Gastroesophageal sphincter (tissue), 3 donors: ENCODE data around the gene VRK2.

Source experiments
- CTCF ChIP-seq, 4 experiments: fragments of 200-600 bp in 2 of 4; fragments of 450-650 bp in 2 of 4; sonication (generic) in 1 of 4; IDR thresholded peaks; one replicate each; pipeline ENCODE4 v1.5.1; 2017 to 2019; ENCODE audit warnings: antibody characterized with exemption in 4 of 4, mild to moderate bottlenecking in 2 of 4, moderate library complexity in 2 of 4
- EP300 ChIP-seq: sonication (generic); formaldehyde crosslinking; IDR thresholded peaks from one replicate; pipeline ENCODE4 v1.6.1; 2017; ENCODE audit warnings: antibody characterized with exemption, mild to moderate bottlenecking
- POLR2A ChIP-seq, 2 donors: fragments of 450-650 bp; IDR thresholded peaks; one replicate each; pipeline ENCODE4 v1.6.1; 2017; ENCODE audit warnings: antibody characterized with exemption in 2 of 2, mild to moderate bottlenecking in 2 of 2, moderate library complexity in 1 of 2
- POLR2AphosphoS5 ChIP-seq: sonication (generic); formaldehyde crosslinking; IDR thresholded peaks from one replicate; pipeline ENCODE4 v1.6.1; 2017; ENCODE audit warnings: antibody characterized with exemption

DNA sequence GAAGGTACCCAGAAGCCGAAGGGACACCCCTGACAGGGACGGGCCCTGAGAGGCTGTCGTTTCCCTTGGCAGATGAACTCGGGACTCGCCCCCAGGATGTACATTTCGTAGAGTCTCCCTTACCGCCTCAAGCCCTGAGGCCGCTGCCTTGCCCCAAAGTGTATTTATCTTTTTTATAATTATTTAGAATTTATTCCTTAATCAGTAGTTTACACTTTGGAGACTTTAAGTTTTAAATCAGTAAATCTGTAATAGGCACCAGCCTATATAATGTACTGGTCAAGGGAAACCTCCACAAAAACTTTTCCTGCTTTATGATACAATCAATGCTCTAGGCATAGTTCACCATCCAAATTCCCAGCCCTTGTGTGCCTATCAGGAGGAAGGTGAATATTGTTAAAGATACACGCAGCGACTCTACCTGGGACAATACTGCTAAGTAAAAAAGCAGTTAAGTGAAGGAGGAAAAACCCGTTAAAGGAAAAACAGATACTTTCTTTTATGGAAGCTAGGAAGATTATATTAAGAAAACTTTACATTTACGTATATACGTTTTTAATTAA lies 848 bp downstream of the VRK2 start:
- TF ChIP-seq CTCF (IDR thresholded peaks at IDR 0.05) (no peak), EP300 (no peak), POLR2A (IDR thresholded peaks at IDR 0.05) (no peak), POLR2AphosphoS5 (no peak)
